ENCODE data around the gene BORCS6. TPM values are rescaled to one million over a fixed set of nuclear protein-coding genes. Genes with fewer than 3 reads are reported as not detected.

The BORCS6 gene
- total and polyA plus RNA-seq, 9 of the 15 experiments (the other 6 are each of a cell fraction or from before 2014, with no cell fraction given) = 0.01 to 7.4 (median 2.3) TPM

DNA sequence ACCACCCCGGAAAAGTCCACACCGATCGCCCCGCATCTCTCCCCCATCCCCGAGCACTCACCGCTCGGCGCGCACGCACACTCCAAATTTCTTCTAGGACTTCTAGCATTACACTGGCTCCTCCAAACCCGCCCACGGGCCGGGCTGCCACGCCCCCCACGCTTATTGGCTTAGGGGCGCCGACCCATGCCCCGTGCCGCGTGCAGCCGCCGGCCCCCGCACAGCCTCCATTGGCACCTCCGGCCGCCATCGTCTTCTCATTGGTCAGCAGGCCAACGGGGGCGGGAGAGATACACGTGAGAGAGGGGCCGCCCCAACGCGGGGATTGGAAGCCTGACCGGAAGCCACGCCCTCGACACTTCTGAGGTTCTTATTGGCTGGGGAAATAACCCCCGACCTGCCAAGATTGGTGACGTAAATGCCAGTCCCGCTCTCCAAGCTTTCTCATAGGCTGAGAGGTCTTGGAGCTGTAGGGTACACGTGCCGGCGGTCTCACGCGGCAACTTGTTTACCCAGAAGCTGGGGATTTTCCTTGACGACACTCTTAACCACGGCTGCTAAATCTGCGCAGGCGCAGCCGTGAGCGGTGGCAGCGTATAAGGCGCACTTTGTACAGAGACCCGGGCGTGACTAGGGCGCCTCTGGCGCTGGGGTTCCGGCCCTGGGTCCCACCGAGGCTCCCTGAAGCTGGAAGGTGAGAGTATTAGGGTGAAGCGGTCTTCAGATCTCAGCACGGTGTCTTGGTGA lies 33.6 kb downstream of the BORCS6 start (continued):
- TF ChIP-seq ATF4 (CRISPR knock-in tag; IDR thresholded peaks at IDR 0.05) (no peak), CREM (IDR thresholded peaks at IDR 0.05; ENCODE audit: low read depth) (peak; percentile 82; the same call in 1 of the 2 replicates), MTF1 (CRISPR knock-in tag; IDR thresholded peaks at IDR 0.05; ENCODE audit: borderline replicate concordance) (no peak), NEUROD1 (IDR thresholded peaks at IDR 0.05; ENCODE audit: borderline replicate concordance, low read depth, low read length, partially characterized antibody) (peak; percentile 82), CBX1 (IDR thresholded peaks at IDR 0.05; ENCODE audit: low read depth) (no peak), ETV5 (CRISPR knock-in tag; IDR thresholded peaks at IDR 0.05; ENCODE audit: low read depth) (peak; percentile 23; the same call in 1 of the 2 replicates), MYBL2 (IDR thresholded peaks at IDR 0.05; ENCODE audit: low read depth) (no peak), MYBL2 (CRISPR knock-in tag; IDR thresholded peaks at IDR 0.05; ENCODE audit: borderline replicate concordance) (no peak), ZNF696 (CRISPR knock-in tag; conservative IDR thresholded peaks at IDR 0.05) (no peak), ZNF318 (IDR thresholded peaks at IDR 0.05; ENCODE audit: borderline replicate concordance in 1 of 2, low read depth in 1 of 2) (peak in 1 of 2 experiments; percentile 95; a peak in 2 of 4 replicates)
- TF ChIP-seq, protein P1, sequence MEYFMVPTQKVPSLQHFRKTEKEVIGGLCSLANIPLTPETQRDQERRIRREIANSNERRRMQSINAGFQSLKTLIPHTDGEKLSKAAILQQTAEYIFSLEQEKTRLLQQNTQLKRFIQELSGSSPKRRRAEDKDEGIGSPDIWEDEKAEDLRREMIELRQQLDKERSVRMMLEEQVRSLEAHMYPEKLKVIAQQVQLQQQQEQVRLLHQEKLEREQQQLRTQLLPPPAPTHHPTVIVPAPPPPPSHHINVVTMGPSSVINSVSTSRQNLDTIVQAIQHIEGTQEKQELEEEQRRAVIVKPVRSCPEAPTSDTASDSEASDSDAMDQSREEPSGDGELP (CRISPR knock-in tag; IDR thresholded peaks at IDR 0.05; ENCODE audit: borderline replicate concordance) = peak; percentile 73
- TF ChIP-seq, protein P2, sequence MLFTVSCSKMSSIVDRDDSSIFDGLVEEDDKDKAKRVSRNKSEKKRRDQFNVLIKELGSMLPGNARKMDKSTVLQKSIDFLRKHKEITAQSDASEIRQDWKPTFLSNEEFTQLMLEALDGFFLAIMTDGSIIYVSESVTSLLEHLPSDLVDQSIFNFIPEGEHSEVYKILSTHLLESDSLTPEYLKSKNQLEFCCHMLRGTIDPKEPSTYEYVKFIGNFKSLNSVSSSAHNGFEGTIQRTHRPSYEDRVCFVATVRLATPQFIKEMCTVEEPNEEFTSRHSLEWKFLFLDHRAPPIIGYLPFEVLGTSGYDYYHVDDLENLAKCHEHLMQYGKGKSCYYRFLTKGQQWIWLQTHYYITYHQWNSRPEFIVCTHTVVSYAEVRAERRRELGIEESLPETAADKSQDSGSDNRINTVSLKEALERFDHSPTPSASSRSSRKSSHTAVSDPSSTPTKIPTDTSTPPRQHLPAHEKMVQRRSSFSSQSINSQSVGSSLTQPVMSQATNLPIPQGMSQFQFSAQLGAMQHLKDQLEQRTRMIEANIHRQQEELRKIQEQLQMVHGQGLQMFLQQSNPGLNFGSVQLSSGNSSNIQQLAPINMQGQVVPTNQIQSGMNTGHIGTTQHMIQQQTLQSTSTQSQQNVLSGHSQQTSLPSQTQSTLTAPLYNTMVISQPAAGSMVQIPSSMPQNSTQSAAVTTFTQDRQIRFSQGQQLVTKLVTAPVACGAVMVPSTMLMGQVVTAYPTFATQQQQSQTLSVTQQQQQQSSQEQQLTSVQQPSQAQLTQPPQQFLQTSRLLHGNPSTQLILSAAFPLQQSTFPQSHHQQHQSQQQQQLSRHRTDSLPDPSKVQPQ (CRISPR knock-in tag; IDR thresholded peaks at IDR 0.05; ENCODE audit: borderline replicate concordance) = peak; percentile 100
